ENCODE data around the gene JADE1. TPM values are rescaled to one million over a fixed set of nuclear protein-coding genes. Genes with fewer than 3 reads are reported as not detected.

The JADE1 gene
- total RNA-seq, 1 experiment from 2014 or later = 13.7 TPM

DNA sequence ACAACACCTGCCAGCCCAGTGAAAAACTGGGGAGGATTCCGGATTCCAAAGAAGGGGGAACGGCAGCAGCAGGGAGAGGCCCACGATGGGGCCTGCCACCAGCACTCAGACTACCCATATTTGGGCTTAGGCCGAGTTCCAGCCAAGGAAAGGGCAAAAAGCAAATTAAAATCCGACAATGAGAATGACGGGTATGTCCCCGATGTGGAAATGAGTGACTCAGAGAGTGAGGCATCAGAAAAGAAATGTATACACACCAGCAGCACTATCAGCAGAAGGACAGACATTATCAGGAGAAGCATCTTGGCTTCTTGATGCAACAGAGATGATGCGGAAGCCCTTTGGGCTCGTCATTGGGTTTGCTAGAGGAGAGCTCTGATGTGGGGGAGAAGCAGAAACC, 62.4 kb downstream of the JADE1 start:
- peak; percentile 89 for DNase-seq (ENCODE audit: low read depth)

DNA sequence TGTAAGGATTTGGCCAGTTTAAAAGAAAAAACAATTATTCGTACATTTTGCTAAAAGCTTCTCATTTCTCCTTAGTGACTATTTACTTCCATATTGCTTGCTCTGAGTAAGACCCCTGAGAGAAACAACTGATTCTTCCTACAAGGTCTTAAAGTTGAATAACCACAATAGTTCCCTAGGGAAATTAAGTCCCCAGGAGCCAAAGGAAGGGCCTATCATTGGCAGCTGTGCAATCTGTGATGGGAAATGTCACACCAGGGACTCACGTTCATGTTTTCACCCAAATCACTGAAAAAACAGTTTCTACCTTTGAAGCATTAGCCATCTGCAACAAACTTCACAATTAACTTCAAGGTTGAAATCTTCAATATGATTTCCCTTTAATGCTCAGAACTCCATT, 66.7 kb downstream of the JADE1 start:
- no peak for DNase-seq (ENCODE audit: low read depth)

DNA sequence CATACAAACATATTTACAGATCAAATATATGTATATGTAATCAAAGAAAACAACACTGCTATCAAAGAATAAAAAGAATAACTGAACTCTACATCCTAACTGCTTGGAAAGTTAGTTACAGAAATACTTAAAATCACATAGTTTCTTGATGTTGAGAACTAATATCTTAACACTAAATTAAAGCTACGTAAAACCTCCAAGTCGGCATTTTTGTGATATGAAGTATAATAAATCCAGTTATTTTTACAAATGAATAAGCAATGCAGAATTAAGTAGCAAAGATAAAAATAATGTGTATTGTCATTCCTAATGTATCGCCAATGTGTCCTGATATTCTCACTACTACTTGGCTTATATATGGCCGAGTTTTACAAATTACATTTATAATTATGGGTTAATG, 68.4 kb downstream of the JADE1 start:
- DNase-seq (ENCODE audit: low read depth) = no peak

DNA sequence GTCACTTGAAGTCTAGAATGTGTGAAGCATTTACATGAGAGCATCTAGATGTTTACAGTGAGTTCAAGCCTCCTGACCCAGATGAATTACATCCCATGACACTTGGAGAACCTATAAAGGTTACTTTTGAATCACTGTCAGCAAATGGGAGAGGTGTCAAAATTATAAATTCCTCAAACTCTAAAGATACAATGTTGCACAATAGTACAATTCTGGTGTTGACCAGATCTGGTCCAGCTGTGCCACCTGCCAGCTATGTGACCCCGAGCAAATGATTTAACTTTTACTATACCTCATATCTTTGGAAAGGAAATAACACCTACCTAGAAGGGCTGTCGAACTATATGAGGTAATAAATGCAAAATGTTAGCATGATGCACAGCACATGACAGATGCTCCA, 69.8 kb downstream of the JADE1 start:
- DNase-seq (ENCODE audit: low read depth) = no peak

DNA sequence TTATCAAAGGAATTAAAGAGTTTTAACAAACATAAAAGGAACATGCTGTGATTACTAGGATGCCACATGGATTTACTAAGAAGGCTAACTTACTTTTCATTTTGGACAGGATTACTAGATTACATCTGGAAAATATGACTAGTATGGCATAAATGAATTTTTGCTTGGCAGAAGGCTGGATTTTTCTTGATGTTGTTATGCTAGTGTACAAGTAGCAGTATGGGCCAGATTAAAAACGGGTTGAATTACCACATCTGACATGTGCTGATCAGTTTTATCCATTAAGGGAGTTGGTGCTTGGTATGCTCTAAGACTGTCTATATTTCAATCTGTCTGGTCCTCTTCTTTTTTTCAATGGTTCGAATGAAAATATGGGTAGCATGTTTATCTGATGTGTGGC, 70.5 kb downstream of the JADE1 start:
- no peak for DNase-seq (ENCODE audit: low read depth)

DNA sequence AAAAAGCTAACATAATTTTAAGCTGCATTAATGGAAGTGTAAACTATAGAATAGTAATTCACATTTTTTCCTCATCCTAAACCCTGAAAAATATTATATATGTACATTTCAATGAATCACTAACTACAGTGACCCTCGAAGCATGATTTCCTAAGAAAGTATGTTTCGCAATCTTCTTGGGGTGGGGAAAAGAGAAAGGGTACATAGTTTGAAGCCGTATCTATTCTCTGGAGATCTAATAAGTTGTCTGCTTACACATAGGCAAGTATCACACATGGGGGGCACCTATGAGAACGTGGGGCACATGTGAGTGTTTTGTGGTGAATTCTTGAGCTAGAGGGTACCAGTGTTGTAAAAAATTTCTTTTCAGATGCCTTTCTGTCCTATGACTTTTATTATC, 71.2 kb downstream of the JADE1 start:
- DNase-seq (ENCODE audit: low read depth) = no peak

DNA sequence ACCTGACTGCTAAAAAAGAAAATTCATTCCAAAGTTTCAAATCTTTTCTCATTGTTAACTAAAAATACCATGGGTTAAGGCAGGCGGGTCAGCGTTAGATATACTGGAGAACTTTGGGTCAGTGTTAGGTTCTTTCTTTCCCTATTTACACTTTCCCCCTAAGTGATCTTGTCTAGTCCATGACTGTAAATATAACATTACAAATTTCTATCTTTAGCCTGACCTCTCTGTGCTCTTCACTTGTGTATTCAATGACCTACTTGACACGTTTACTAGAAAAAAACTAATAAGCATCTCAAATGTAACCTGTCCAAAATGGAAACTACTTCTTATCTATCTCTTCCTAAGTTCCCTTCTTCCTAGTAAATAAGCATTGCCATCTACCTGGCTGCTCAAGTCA, 95.3 kb downstream of the JADE1 start:
- DNase-seq (ENCODE audit: low read depth) = no peak

DNA sequence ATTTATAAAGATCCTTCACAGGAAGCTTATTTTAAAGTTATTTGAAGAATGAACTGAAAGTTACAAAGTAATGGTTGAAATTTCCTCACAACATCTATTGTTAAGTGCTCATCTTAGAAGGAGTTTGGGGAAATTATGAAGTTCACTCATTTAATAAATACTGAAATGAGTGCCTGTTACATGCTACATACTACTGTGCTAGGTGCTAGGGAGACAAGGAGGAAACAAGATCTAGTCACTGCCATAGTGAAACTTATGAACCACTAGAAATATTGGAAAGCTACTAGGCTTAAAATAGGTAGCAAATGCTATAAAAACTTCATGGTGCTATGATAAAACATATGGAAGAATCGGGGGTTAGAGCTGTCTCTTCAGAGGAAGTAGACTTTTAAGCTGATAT, 97.1 kb downstream of the JADE1 start:
- DNase-seq (ENCODE audit: low read depth) = no peak

DNA sequence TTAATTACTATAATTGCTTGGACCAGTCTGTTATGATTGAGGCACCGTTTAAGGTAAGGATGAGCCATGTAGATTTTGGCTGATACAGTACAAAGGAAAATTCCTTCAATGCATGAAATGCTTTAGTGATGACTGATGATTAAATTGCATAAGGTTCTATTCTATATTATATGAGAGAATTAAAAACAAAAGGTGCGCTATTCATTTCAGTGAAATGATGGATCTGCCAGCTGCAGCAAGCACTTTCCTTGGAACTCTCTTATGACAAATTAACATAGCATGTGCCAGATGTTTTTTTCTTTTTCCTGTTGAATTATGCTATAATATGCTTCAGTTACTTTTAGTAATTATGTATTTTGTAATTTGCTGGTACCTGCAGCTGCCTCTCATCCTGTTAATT, 98.5 kb downstream of the JADE1 start:
- no peak for DNase-seq (ENCODE audit: low read depth)

DNA sequence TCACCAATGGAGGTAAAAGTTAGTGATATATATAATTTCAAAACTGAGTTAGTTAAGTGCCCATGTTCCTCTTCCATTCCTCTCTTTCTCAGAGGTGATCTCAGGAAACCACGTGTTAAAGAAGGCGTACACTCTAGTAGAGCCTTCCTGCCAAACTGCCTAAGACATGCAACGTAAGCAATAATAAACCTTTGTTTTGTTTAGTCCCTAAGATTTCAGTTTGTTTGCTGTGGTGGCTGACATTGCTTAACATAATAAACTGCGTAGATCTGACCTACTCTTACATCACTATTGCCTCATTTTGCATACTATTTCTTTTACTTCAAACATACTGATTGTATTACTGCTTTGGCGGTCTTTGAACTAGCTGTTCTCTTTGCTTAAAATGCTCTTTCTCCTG, 99.2 kb downstream of the JADE1 start:
- no peak for DNase-seq (ENCODE audit: low read depth)

DNA sequence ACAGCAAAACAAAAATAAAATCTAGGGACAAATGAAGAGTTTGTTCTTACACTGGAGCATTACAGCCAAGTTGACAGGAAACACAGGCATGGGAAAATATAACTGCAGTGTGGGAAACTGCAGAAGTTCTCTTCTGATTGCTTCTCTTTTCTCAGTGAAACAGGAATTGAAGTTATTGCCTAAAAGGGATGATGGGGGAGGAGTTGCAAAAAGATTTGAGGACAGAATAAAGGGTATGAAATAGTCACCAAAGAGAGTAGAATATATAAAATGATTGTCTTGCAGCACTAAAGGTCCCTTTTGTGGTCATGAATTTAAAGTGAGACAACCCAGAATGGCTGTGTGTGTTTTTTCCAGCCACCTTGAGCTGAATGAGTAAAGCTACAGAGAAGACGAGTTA, 103.7 kb downstream of the JADE1 start:
- DNase-seq (ENCODE audit: low read depth) = no peak

DNA sequence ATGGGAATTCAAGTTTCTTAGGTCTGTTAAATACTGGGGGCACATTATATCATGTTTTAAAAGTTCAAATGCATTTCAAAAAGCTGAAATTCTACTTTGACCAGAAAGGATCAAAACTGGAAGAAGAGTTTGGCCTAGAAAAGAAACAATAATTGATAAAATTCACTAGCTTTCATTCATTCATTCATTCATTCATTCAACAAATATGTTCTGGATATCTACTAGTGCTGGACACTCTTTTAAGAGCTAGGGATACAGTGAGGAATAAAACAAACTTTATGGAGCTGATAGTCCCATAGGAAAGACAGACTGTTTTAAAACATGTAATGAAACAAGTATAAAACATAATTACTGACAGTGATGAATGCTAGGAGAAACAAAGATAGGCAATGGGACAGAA, 106.0 kb downstream of the JADE1 start:
- no peak for DNase-seq (ENCODE audit: low read depth)

DNA sequence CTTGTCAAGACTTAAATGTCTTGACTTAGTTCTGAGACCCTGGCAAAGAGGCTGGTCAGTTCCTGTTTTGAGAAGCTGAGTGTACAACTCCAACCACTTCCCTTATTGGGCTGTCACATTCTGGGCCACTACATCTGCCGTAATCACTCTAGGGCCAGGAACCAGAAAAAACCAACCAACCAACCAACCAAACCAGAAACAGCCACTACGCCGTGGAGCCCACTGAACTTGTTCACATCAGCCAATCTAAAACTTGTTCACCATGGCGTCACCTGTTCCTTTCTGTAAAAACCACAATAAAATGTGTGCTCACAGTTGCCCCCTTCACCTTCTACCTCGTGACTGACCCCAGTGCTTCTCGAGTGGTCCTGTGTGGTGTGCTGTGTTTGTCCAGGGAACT, 107.3 kb downstream of the JADE1 start:
- no peak for DNase-seq (ENCODE audit: low read depth)

DNA sequence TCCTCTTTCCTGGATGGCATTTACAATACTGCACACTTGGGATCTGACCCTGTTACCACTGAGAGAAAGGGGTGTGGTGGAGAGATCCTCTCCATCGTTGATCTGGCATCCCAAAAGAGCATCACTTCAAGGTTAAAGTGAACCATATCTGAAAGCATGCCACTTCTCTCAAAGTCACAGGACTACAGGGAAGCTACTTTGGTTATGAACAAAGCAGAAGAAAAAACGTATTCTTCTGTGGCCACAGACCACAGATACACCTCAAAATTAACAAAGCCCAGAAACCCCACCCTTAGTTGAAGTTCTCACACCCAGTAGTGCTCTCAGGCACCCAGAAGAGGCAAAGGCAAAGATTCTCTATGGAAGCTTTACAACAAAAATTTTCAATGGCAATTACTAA, 108.3 kb downstream of the JADE1 start:
- DNase-seq (ENCODE audit: low read depth) = no peak

DNA sequence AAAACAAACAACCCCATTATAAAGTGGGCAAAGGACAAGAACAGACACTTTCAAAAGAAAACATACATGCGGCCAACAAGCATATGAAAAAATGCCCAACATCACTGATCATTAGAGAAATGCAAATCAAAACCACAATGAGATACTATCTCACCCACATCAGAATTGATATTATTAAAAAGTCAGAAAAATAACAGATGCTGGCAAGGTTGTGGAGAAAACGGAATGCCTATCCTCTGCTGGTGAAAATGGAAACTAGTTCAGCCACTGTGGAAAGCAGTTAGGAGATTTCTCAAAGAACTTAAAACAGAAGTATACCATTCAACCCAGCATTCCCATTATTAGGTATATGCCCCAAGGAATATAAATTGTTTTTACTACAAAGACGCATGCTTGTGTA, 112.5 kb downstream of the JADE1 start:
- DNase-seq (ENCODE audit: low read depth) = no peak

All from RPMI7951 (cell line).